SIG-M5 treated with dmso at 0.1 percent for 504 hours (cell line): ENCODE results near the gene HDAC1.

Source experiments
- DNase-seq: peaks from one replicate; lab custom pipeline; 2025; ENCODE audit not compliant: unreplicated experiment; lab: John Stamatoyannopoulos, UW

HDAC1 gene

GRCh38 chr1:32321712-32322291 is 29.9 kb downstream of the HDAC1 start:
- no peak for DNase-seq

GRCh38 chr1:32327204-32327603 is 35.3 kb downstream of the HDAC1 start:
- no peak for DNase-seq

- DNase-seq: no peak
Measured at GRCh38 chr1:32329931-32330466, 38.1 kb downstream of the HDAC1 start.

DNA sequence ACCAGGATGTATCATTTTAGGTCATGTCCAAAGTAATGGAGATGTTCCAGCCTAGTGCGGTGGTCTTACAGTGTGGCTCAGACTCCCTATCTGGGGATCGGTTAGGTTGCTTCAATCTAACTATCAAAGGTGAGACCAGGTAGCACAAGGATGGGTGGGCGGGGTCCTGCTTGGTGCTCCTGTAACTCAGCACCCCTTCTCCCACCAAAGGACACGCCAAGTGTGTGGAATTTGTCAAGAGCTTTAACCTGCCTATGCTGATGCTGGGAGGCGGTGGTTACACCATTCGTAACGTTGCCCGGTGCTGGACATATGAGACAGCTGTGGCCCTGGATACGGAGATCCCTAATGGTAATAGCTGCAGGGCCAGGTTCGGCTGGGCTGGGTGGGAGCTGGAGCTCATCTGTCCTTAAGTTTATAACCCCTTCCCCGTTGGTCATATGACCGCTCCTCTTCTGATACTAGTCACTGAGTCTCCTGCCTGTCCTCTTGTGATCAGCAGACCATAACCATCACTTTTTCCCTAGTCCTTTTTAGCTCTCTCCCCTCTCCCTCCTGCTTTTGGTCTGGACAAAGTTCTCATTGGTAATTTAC is 38.8 kb downstream of the HDAC1 start:
- no peak for DNase-seq

DNA sequence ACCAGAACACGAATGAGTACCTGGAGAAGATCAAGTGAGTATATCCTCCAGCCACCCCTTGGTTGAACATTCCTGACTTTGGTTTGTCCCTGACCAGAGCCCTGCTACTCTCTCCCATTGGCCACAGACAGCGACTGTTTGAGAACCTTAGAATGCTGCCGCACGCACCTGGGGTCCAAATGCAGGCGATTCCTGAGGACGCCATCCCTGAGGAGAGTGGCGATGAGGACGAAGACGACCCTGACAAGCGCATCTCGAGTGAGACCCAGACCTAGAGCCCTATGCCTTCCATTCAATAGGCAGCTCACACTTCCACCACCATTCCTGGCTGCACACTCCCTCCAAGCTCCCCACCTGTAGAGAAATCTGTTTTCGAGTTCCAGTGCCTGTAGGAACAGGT is 39.7 kb downstream of the HDAC1 start:
- DNase-seq: no peak

DNA sequence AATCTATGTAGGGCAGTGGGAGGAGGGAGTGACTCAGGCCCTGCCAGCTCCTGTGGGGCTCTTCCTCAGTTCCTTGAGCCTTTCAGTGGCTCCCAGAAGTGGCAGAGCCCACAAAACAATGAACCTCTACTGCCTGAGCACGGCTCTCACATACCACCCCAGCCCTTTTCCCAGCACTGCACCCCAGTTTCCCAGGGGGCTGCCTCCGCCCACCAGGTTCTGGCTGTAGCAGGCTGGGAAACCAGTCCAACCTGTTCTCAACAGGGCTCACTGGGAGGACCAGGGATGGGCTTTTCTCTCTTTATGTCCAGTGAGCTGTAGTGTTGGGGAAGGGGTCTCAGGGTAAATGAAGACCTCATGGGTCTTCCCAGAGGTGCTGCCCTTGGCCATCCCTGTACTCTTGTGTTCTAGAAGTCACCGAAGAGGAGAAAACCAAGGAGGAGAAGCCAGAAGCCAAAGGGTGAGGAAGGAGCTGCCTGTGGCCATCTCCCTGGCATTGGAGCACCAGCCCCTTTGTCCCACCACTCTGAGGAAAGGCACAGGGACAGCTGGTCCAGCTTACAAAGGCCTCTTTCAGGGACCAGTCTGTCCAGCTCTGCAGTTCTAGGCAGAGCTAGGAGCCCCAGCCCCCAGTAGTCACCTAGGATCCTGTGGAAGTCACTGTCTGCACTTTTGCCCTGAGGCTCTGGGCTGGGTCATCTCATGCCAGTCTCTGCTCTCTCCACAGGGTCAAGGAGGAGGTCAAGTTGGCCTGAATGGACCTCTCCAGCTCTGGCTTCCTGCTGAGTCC is 40.6 kb downstream of the HDAC1 start:
- DNase-seq: no peak

DNA sequence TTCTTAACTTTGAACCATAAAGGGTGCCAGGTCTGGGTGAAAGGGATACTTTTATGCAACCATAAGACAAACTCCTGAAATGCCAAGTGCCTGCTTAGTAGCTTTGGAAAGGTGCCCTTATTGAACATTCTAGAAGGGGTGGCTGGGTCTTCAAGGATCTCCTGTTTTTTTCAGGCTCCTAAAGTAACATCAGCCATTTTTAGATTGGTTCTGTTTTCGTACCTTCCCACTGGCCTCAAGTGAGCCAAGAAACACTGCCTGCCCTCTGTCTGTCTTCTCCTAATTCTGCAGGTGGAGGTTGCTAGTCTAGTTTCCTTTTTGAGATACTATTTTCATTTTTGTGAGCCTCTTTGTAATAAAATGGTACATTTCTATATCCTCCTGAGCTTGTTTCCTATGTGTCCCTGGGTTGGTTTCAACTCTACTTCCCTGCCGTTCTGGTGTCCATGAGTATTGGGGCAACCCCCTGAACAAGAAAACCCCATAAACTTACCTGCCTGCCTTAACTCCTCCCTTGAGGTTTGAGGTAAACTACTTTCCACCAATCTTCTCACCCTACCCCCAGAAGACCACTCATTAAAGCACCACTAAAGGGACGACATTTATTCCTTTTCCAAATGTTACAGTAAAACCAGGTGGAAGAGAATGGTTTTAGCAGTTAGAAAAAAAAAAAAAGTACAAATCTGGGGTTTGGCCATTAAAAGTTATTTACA is 41.5 kb downstream of the HDAC1 start:
- no peak for DNase-seq

GRCh38 chr1:32334274-32334861 is 42.5 kb downstream of the HDAC1 start:
- no peak for DNase-seq

- DNase-seq: no peak
Measured at GRCh38 chr1:32334864-32335534, 43.1 kb downstream of the HDAC1 start.

GRCh38 chr1:32335535-32335789 is 43.6 kb downstream of the HDAC1 start:
- DNase-seq: no peak

DNA sequence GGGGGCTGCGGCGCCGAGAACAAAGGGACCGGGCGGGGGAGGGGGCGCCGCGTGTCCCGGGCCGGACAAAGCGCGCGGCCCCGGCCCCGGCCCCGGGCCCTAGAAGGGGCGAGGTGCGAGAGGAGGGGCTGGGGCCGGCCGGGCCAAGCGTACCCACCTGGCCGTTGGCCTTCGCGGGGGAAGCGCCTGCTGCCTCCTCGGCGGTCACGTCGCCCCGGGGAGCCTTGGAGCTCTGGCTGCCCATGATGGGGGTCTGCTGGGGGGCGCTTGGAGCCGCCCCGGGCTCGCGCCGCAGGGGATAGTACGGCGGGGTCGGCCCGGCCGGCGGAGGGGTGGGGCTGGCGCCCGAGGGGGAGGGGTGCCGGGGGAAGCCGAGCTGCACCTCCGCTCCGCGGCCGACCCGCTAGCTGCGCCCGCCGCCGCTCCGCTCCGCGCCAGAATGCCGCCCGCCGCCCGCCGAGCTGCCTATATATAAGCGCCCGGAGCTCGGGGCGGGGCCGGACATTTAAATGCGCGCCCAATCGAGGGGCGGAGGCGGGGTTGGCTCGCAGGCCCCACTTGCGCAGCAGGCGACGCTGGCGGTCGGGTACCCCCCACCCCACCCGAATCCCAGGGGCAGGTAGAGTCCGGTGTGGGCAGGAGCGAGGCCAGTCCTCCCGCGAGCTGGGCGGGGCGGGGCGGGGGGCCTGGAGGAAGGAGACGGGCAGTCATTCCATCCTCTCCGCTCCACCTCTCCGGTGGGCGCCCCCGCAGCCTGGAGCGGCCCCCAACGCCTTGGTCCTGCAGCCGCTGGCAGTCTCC is 44.1 kb downstream of the HDAC1 start, which contains the start of gene MARCKSL1:
Gene MARCKSL1 (minus strand): TSS at position 444 of the 801 bp plus-strand sequence. CDS start 200 bp downstream, at position 244.
- DNase-seq: peak; percentile 44

GRCh38 chr1:32336591-32336932 is 44.7 kb downstream of the HDAC1 start:
- DNase-seq: no peak

DNA sequence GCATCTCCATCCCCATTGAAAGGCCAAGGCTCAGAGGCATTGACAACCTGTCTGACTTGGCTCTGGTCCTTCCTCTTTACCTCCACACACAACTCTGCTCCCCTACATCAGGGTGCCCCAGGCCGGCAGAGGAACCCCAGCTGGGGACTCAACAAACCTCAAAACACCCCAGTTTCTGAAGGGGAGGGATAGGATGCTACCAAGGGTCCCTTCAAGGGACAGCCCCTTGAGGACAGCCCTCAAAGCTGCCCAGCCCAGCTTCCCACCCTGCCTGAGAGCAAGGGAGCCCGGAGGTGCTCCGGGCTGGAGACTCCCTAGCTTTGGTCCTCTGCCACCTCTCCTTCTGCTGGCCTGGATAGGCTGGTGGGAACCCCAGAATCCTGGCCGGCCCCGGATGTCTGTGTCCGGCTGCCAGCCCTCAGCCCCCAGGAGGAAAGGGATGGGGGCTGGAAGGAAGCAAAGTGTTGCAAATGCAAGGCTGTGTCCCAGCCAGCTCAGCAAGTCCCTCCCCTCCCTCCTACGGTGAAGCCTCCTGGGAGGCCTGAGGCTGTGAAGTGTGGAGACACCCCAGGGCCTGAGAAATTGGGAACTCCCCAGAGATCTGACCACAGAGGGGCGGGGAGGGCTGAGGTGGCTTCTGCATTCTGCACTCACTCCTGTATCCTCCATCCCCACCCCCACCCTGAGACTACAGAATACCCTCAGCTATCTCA is 45.2 kb downstream of the HDAC1 start:
- peak; percentile 93 for DNase-seq

DNA sequence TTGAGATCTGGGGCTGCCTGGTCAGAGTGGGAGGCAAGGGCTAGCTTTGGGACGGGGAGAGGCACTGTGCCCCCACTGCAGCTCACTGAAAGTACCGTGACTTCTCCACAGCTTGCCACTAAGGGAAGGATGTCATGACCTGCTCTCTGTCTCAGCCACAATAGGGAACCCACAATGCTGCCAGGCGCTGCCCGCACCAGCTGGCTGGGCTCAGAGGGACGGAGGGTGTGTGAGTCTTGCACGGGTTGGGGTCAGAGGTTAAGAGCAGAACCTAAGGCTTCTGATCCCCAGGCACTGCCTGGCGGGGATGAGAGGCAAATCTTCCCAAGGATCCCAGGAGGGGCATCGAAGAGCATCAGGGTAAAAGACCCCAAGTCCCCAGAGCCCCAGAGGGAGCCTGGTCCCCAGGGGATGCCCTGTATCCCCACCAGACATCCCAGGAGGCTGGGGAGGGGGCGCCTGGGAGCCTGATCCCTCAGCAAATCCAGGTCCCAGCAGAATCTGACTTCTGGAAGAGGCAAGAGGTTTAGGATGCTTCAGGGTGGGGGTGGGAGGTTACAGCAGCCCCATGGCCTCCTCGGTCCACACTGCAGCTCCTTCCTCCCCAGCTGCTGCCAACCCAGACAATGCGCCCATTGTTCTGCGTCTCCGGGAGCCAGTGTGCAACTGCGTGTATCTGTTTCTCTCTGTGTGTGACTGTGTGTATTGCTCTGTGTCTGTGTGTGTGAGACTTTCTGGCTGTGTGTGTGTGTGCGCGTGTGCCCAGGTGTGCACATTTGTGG is 46.2 kb downstream of the HDAC1 start:
- peak; percentile 38 for DNase-seq

- DNase-seq: no peak
Measured at GRCh38 chr1:32338637-32339145, 46.8 kb downstream of the HDAC1 start.

DNA sequence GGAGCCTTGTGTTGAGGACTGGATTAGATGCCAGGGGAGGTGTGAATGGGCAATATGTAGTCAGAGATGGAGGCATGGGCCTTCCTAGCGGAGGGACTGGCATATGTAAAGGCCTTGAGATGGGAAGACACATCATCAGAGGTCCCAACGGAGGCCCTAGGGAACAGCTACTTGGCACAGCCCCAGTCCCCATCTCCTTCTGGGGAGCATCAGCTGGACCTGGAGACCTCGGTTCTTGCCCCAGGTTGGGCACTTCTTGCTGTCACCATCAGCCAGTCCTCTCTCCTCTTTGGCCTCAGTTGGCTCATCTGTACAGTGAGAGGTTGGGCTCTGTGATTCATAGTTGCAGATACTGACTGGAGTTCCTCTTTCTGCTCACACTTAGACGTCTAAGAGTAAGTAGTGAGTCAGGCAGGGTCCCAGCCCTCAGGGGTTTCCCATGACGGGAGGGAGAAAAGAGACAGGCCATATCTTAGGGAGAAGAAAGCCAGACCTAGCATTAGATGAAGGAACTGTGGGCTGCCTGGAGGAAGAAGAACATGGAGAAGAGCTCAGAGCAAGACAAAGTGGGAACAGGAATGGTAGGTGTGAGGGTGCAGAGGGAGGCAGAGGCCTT is 47.6 kb downstream of the HDAC1 start:
- DNase-seq: peak; percentile 88

GRCh38 chr1:32341186-32341757 is 49.4 kb downstream of the HDAC1 start:
- no peak for DNase-seq

- no peak for DNase-seq
Measured at GRCh38 chr1:32341971-32342370, 50.1 kb downstream of the HDAC1 start.
